ENCODE data around the gene C10orf71.

DNA sequence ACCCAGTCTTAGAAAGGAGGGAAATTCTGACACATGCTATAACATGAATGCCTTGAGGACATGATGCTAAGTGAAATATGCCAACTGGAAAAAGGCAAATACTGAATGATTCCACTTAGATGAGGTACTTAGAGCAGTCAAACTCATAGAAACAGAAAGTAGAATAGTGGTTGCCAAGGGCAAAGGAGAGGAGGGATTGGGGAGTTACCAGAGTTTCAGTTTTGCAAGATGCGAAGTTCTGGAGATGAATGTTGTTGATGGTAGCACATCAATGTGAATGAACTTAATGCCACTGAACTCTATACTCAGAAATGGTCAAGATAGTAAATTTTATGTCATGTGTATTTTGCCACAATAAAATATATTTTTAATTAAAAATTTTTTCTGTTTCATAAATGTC, 58.0 kb downstream of the C10orf71 start:
- TF ChIP-seq CREB1 (IDR thresholded peaks at IDR 0.05; ENCODE audit: low read depth), result no peak
- no peak for TF ChIP-seq TAF1 (IDR thresholded peaks at IDR 0.05; ENCODE audit: low read depth)
- TF ChIP-seq EP300 (IDR thresholded peaks at IDR 0.05; ENCODE audit: borderline replicate concordance), result no peak
- no peak for TF ChIP-seq TCF12 (IDR thresholded peaks at IDR 0.05; ENCODE audit: low read depth)
- no peak for TF ChIP-seq RAD21 (IDR thresholded peaks at IDR 0.05; ENCODE audit: low read depth)
